HEK293T (cell line): ENCODE results near the gene SPEN.

Source experiments
- BHLHE40 ChIP-seq: fragments of 450-650 bp; IDR thresholded peaks from 2 replicates; pipeline ENCODE4 v1.6.1; 2016; ENCODE audit warnings: mild to moderate bottlenecking, moderate library complexity, borderline replicate concordance
- ELF4 ChIP-seq: fragments of 450-650 bp; IDR thresholded peaks from 2 replicates; pipeline ENCODE4 v1.6.1; 2017; ENCODE audit warnings: antibody characterized with exemption
- FOXK2 ChIP-seq: fragments of 450-650 bp; IDR thresholded peaks from 2 replicates; pipeline ENCODE4 v1.6.1; 2016; ENCODE audit warnings: mild to moderate bottlenecking
- FOXM1 ChIP-seq: fragments of 450-650 bp; IDR thresholded peaks from 2 replicates; pipeline ENCODE4 v1.6.1; 2017; ENCODE audit warnings: mild to moderate bottlenecking, borderline replicate concordance
- LEF1 ChIP-seq: fragments of 450-650 bp; IDR thresholded peaks from 2 replicates; pipeline ENCODE4 v1.6.1; 2017; ENCODE audit warnings: mild to moderate bottlenecking, borderline replicate concordance
- SP1 ChIP-seq: fragments of 450-650 bp; IDR thresholded peaks from 2 replicates; pipeline ENCODE4 v1.6.1; 2017
- SUZ12 ChIP-seq: fragments of 450-650 bp; IDR thresholded peaks from 2 replicates; pipeline ENCODE4 v1.6.1; 2016; ENCODE audit warnings: mild to moderate bottlenecking
- TARDBP ChIP-seq: fragments of 450-650 bp; IDR thresholded peaks from 2 replicates; pipeline ENCODE4 v1.6.1; 2016
- ZNF384 ChIP-seq: fragments of 450-650 bp; IDR thresholded peaks from 2 replicates; pipeline ENCODE4 v1.6.1; 2016

DNA sequence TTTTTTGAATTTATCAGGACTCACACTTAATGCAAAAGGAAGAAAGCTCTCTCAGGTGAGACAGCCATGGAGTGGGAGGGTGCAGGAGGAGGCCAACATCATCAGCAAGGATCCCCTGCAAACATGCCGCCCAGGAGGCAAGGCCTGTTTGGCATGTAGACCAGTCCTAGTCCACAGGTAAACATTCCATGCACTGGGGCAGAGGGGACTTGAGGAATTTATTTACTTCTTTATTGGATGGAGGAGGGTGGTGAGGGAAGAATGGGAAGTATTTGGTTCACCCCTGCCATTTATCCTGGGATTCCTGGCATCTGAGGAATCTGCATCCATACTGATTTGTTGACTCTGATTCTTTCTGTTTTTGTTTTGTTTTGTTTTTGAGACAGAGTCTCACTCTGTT lies 38.6 kb upstream of the SPEN start:
- TF ChIP-seq SUZ12 (no peak), TARDBP (no peak), BHLHE40 (no peak), ZNF384 (no peak), SP1 (no peak), FOXK2 (no peak), LEF1 (no peak), ELF4 (no peak), FOXM1 (no peak)
